Ectodermal cell (in vitro differentiated cells): ENCODE measurements around the gene ATG4B.

ENCODE experiments used
- H3K27ac ChIP-seq: 2 replicates; pipeline ENCODE4 v1.7.0; 2013; ENCODE audit warnings: mild to moderate bottlenecking, low read depth, low read length; ENCODE audit not compliant: insufficient read depth, poor library complexity, severe bottlenecking
- H3K27me3 ChIP-seq: 2 replicates; pipeline ENCODE4 v1.7.0; 2013; ENCODE audit warnings: mild to moderate bottlenecking, low read length; ENCODE audit not compliant: insufficient read depth, control insufficient read depth, poor library complexity, severe bottlenecking
- H3K36me3 ChIP-seq: one replicate; pipeline ENCODE4 v1.7.0; 2013; ENCODE audit warnings: low read length; ENCODE audit not compliant: control insufficient read depth, insufficient read depth
- H3K4me1 ChIP-seq: one replicate; pipeline ENCODE4 v1.7.0; 2013; ENCODE audit warnings: low read length; ENCODE audit not compliant: control insufficient read depth, insufficient read depth
- H3K4me3 ChIP-seq: 2 replicates; pipeline ENCODE4 v1.7.0; 2013; ENCODE audit warnings: low read depth, low read length, control low read depth; ENCODE audit not compliant: insufficient read depth
- H3K9me3 ChIP-seq: 2 replicates; pipeline ENCODE4 v1.7.0; 2013; ENCODE audit warnings: mild to moderate bottlenecking, low read length, moderate library complexity; ENCODE audit not compliant: control insufficient read depth
- WGBS, 2 experiments: methylation state at CpG; one replicate each; pipeline ENCODE4 v1.1.7; 2013; ENCODE audit warnings: missing lambda C conversion rate in 2 of 2; 5-methylcytosine and 5-hydroxymethylcytosine counted together

Gene ATG4B

DNA sequence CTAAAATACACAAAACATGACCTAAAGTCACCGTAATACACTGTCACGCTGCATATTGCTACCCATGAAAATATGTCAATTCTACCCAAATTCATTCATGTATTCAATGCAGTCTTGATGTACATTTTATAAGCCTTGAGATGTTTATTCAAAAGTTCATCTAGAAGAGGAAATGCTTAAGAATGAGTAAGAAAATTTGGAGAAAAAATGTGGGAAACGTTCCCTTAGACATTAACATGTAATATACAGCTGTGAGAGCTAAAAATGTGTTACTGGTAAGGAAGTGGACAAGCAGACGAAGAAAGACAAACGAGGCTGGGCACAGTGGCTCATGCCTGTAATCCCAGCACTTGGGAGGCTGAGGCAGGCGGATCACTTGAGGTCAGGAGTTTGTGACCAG, 37.9 kb upstream of the ATG4B start:
- H3K27ac ChIP-seq = no peak overlapping the region
- WGBS, 2 experiments = 88 to 93% methylated on average over 6 of the region's 6 CpGs

DNA sequence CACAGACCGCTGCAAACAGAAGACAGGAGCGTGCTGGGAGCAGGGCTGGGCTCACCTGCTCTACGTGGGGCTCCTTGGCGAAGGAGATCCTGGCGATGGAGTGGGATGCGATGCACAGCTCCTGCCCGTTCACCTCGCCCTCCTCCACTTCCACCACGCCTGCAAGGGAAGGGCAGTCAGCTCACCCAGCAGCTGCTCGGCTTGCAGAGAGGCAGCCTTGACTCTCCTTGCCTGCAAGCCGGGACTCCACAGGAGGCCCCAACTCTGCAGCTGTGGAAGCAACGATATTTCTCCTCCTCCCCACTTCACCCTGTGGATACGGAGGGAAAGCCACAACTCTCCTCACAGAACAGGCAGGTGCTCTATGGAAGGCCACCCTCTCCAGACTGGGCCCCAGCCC, 35.7 kb upstream of the ATG4B start:
- Histone ChIP-seq H3K4me3 (no peak overlapping the region), H3K4me1 (no peaks in the 10 kb centered on the region), H3K27me3 (no peaks in the 10 kb centered on the region), H3K27ac (no peak overlapping the region), H3K36me3 (peaks cover 6% of the 10 kb centered on the region), H3K9me3 (no peaks in the 10 kb centered on the region)
- 95% methylated on average over 13 of the region's 13 CpGs for WGBS, 2 experiments

More for the DNA sequence above, 37.9 kb upstream of the ATG4B start:
- H3K27me3 ChIP-seq = no peaks in the 10 kb centered on the region
- no peaks in the 10 kb centered on the region for H3K9me3 ChIP-seq
- H3K4me1 ChIP-seq = no peaks in the 10 kb centered on the region
- H3K36me3 ChIP-seq = no peaks in the 10 kb centered on the region
- no peak overlapping the region for H3K4me3 ChIP-seq

DNA sequence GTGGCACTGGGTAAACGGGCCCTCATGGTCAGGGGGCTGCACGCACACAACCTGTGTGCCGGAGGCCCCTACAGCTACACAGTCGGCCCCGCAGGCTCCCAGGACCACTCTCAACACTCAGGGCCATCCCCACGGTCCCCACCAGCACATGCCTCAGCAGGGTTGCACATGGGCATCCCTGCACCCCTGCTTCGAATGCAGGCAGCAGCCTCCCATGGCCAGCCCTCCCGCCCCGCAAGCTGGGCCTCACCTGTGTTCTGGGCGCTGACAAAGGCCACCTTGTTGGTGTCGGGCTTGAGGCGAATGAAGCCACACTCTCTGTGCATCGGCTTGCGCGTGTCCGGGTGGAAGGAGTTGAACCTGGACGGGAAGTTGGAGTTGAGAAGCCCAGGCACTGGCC, 34.8 kb upstream of the ATG4B start:
- Histone ChIP-seq H3K27ac (no peak overlapping the region), H3K36me3 (peaks cover 6% of the 10 kb centered on the region), H3K9me3 (no peaks in the 10 kb centered on the region), H3K4me3 (no peak overlapping the region), H3K27me3 (no peaks in the 10 kb centered on the region), H3K4me1 (no peaks in the 10 kb centered on the region)
- WGBS, 2 experiments = 96 to 97% methylated on average over 17 of the region's 17 CpGs

DNA sequence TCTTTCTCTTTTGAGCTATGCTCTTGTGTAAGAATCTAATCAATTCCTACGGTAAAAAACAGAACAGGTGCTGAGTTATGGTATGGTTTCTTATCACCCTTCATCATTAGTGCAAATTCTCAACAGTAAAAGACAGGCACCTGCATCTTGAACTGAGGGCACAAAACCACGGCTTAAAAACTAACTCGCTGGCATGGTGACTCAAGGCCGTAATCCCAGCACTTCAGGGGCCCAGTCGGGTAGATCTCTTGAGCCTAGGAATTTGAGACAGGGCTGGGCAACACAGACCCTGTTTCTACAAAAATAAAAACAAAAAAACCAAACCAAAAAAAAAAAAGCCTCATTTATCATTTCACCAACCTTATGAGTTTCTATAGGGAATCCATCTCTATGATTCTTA, 33.8 kb upstream of the ATG4B start:
- Histone ChIP-seq H3K4me3 (no peak overlapping the region), H3K36me3 (peaks cover 6% of the 10 kb centered on the region), H3K4me1 (no peaks in the 10 kb centered on the region), H3K27me3 (no peaks in the 10 kb centered on the region), H3K9me3 (no peaks in the 10 kb centered on the region), H3K27ac (no peak overlapping the region)
- 94% methylated on average over 5 of the region's 5 CpGs for WGBS, 2 experiments

DNA sequence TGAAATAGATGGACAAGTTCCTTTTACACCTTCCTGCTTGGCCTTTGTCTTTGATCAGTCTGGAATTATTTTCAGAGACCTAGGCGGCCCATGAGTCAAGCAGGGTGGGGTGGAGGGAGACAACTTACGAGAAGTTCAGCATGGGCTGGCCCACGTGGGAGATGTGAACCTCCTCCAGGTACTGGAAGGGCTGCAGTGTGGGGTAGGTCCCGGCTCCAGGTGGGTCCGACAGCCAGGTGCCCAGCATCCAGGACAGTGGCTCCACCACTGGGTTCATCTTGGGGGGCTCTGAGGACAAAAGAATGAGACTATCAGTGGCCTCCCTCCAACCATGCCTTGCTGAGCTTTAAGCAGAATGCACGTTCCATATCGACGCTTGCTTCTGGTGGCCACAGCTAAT, 31.3 kb upstream of the ATG4B start:
- H3K9me3 ChIP-seq = no peaks in the 10 kb centered on the region
- peaks cover 6% of the 10 kb centered on the region for H3K36me3 ChIP-seq
- no peaks in the 10 kb centered on the region for H3K4me1 ChIP-seq
- no peak overlapping the region for H3K27ac ChIP-seq
- WGBS, 2 experiments = 93 to 97% methylated on average over 8 of the region's 8 CpGs
- no peaks in the 10 kb centered on the region for H3K27me3 ChIP-seq
- H3K4me3 ChIP-seq = no peak overlapping the region

DNA sequence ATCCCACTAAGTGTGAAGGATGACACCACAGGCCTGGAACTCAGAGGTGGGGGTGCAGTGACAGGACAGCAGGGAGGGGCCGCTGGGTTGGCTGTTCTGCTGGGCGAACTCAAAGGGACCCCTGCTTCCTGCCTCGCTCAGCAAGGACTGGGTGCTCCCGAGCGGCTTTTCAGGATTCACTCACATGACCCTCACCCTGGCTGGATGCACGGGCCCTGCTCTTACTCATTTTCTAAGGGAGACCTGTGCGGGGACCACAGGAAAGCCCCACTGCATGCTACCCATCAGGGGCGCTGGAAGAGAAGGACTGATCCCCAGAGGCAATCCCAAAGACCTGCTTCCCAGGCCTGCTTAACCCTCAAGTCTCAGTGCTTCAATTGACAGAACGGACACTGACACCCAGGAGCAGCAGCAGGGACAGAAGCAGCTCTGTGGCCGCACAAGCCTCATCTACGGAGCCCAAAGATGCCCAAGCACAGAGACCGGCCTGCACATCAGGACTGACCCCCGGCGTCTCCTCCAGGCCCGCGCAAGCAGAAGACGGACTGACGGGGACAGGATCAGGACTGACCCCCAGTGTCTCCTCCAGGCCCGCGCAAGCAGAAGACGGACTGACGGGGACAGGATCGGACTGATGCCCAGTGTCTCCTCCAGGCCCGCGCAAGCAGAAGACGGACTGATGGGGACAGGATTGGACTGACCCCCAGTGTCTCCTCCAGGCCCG, 30.2 kb upstream of the ATG4B start:
- Histone ChIP-seq H3K27ac (no peak overlapping the region), H3K4me3 (no peak overlapping the region), H3K9me3 (no peaks in the 10 kb centered on the region), H3K4me1 (no peaks in the 10 kb centered on the region), H3K27me3 (no peaks in the 10 kb centered on the region), H3K36me3 (peaks cover 6% of the 10 kb centered on the region)
- WGBS, 2 experiments = 94 to 96% methylated on average over 27 of the region's 27 CpGs

DNA sequence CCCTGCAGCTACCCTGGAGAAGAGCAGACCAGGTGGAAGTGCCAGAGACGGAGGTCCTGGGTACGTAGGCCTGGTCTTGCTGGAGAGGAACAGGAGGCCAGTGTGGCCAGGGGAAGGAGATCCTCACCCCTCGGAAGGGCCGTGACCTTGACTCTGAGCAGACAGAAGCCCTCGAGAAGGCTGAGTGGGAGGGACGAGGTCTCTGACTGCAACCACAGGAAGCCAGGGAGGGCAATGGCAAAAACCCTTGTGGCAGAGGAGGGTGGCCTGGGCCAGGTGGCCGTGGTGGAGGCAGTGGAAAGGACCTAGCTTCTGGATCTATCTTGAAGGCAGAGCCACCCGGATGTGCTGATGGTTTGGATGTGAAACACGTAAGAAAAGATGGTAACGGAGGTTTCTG, 28.6 kb upstream of the ATG4B start:
- 94 to 95% methylated on average over 10 of the region's 10 CpGs for WGBS, 2 experiments
- H3K36me3 ChIP-seq = peaks cover 6% of the 10 kb centered on the region
- peaks cover 6% of the 10 kb centered on the region for H3K4me1 ChIP-seq
- H3K4me3 ChIP-seq = no peak overlapping the region
- no peaks in the 10 kb centered on the region for H3K9me3 ChIP-seq
- H3K27me3 ChIP-seq = no peaks in the 10 kb centered on the region
- H3K27ac ChIP-seq = no peak overlapping the region

DNA sequence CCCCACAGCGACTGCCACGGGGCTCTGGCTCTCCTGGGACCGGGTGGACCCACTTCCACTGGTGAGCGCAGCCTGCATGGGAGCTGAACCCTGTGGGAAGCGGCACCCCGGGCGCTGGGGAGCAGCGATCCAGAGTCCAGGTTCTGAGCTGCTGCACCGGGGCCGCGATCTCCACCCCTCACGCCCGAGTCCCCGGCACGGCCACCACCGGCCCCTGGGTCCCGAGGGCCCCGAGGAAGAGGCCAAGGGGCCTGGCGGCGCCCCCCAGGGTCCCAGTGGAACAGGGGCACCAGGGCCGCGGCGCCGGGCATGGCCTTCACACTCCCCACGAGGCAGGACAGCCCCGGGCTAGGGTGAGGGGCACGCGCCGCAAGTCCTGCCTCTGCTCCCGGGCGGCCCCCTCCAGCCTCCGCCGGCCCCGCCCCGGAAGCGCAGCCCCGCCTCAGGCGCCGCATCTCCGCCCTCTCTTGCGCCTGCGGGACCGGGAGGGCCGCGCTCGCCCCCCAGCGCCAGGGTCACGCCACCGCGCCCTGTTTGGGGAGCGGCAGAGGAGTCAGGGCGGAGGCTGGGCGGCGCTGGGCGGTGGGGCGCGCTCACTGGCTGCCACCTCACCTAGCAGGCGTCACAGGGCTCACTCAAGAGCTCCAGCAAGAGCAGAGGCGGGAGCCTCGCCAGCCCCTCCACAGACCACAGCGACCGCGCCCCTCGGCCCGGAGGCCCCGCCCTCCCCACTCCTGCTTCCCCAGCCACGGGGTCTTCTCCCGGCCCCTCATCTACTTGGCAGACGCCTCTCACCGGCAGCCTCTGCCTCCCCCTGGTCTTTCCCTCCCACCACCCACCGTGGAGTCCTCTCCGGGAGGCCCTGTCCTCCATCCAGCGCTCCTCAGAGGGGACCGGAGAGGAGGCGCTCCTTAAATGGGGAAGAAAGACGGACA, 27.4 kb upstream of the ATG4B start:
- H3K4me1 ChIP-seq = peaks cover 6% of the 10 kb centered on the region
- H3K4me3 ChIP-seq = peak overlapping the region; percentile 50
- WGBS, 2 experiments = 6 to 7% methylated on average over 76 of the region's 76 CpGs
- peaks cover 6% of the 10 kb centered on the region for H3K36me3 ChIP-seq
- no peaks in the 10 kb centered on the region for H3K9me3 ChIP-seq
- H3K27ac ChIP-seq = no peak overlapping the region
- no peaks in the 10 kb centered on the region for H3K27me3 ChIP-seq

DNA sequence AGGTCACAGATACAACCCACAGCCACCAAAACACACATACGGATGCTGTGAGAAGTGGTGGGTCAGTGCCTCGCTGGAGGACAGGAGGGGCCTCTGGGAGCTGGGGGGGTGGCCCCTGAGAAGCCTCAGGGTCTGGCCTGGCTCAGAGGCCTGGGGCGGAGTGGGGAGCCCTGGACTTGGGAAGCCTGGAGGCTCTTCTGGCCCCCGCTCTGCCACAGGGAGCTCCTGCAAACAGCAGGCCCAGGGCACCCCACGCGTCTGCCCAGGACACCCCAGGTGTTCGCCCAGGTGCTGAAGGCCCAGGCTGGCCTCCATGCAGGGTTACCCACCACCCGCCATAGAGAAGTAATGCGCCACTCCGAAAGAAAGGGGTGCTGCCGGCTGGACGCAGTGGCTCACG, 26.4 kb upstream of the ATG4B start:
- H3K9me3 ChIP-seq = no peaks in the 10 kb centered on the region
- 90 to 93% methylated on average over 13 of the region's 13 CpGs for WGBS, 2 experiments
- peaks cover 3% of the 10 kb centered on the region for H3K36me3 ChIP-seq
- H3K27ac ChIP-seq = no peak overlapping the region
- no peaks in the 10 kb centered on the region for H3K27me3 ChIP-seq
- no peak overlapping the region for H3K4me3 ChIP-seq
- H3K4me1 ChIP-seq = peaks cover 6% of the 10 kb centered on the region
